ENCODE data around the gene PDGFB.

Gene PDGFB

DNA sequence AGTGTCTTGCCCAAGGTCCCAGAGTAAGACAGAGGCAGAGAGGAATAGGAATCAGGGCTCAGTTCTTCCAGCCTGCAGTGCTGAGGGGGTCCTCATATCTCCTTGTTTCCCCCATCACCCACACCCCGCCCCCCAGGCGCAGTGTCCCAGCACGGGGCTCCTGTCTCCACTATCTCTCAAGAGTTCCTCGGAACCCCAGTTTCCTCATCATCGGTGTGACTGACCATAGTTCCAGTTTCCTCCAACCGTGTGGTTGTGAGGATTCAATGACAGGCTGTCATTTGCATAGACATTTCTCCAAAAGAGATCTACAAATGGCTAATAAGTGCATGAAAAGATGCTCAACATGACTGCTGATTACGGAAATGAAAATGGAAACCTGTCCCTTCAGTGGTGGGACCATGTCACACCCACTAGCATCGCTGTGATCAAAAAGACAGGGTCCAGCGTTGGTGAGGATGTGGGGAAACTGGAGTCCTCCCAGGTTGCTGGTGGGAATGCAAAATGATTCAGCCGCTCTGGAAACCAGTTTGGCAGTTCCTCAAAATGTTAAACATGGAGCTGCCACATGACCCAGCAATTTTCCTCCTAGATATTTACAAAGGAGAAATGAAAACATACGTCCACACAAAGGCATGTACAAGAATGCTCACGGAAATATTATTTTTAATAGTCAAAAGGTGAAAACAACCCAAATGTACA is 31.8 kb upstream of the PDGFB start:
- peak; percentile 39 to 63 for DNase-seq

DNA sequence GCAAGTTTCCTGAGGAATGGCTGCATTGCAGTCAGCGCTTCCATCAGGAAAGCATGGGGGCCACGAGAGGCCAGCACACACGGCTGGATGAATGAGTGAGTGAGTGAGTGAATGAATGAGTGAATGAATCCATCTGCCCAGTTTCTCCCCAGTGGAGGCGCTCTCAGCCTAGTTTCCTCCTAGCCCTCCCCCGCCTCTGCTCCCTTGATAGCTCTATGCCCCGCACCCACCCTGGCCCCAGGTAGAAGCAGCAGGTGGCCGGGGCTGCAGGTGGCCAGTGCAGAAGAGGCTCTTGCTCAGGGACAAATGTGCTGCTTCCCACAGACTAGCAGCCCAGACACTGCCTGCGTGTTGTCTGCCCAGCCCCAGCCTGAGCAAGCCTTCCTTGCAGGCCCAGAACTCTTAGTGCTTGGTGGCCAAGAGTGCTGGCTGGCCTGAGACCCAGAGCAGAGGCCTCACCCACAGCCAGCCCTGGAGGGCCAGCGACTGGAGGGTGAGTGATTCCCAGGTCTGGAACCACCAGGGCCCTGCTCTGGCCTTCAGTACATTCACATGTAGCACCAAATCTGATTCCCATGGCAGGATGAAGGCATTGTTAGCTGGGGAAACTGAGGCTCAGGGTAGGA is 31.1 kb upstream of the PDGFB start:
- no peak for DNase-seq

DNA sequence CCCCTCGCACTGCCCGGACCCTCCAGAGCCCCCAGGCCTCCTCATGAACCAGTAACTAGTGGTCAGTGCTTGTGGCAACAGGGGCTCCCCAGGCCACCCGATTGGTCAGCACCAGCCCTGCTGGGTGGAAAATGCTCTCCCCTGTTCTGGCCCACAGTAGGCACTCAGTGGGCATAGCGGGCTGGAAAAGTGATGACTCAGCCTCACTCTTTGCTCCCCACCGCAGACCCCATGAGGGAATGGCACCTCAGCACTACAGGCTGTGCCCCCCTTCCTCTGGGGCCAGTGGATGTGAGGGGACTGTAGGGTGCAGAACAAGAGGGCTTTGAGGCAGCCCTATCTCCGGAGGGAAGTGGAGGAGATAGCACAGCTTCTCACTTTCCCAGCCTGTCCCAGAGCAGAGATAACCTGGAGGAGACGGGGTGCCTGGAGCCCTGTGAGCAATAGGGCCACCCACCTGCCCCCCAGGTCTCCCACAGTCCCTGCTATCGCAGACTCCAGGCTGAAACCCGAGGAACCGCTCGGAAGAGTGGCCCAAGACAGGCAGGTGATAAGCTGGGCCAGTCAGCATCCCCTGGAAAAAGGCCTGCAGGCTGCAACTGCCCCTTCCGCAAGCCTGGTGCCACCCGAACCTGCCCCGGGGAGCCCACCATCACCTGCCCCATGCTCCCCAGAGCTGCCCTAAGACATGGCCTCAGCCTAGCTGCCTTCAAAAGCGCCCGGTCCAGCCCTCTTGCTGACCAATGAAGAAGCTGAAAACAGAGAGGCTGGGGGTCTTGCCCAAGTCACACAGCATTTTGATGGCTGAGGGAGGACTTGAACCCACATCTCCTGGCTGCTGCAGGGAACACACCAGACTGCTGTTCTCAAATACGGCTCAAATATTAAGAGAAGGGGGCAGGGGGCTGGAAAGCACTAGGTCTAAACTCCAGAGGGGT is 29.4 kb upstream of the PDGFB start:
- no peak for DNase-seq

DNA sequence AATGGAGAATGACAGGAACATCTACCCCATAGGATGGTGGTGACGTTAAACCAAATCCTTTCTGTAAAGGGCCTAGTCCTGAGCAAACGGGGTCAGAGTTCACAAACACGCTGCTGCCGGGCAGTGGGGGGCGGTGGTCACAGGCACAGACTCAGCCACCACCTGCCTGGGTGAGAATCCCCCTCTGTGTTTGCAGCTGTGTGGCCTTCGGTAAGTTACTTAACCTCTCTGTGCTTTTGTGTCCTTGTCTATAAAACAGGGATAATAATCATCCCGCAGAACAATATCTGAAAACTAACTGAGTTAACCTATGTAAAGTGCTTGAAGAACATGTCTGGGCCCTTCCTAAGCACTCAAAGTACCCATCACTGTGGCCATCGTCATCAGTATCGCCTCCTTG is 26.0 kb upstream of the PDGFB start:
- no peak for DNase-seq

DNA sequence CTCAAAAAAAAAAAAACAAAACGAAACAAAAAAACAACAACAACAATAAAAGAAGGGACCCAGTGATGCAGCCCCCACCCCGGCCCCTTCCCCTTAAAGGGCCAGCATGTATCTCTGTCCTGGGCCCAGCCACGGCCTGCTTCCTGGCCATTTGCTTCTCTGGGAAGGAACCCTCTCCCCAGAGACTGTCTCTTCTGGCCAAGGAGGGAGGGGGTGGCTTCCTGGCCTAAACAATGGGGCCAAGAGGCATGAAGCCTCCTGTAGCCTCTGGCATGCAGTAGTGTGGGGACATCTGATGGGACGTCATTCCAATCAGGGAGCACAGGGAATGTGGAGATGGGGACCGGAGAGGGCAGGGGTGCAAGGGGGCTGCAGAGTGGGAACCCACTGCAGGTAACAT is 25.5 kb upstream of the PDGFB start:
- no peak for DNase-seq

DNA sequence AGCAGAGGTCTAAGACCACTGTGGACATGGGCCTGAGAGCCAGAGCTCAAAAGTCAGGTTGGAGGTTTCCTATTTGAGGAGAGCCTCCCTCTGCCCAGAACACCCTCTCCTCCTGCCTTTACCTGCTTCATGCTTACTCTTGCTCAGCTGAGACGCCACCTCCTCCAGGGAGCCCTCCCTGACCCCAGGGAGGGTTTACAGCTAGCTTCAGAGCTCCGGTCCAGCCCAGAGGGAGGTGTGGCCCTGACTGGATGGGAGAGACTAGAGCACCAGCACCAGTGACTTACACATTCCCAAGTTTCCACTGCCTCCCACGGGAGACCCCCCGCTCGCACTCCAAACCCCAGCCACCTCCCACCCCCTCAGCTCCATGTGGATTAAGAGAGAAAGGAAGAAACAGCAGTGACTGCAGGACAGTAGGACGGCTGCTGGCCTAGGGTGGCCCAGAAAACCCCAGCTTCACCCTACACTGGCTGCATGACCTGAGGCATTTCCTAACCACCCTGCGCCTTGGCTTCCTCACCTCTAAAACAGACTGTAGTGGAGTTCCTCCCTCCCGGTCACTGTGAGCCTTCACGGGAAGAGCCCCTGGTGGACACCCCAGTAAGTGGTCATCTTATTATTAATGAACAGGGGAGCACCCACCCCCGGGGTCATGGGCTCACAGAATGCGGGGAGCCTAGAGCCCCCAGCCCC is 24.5 kb upstream of the PDGFB start:
- DNase-seq: peak; percentile 6 to 60

DNA sequence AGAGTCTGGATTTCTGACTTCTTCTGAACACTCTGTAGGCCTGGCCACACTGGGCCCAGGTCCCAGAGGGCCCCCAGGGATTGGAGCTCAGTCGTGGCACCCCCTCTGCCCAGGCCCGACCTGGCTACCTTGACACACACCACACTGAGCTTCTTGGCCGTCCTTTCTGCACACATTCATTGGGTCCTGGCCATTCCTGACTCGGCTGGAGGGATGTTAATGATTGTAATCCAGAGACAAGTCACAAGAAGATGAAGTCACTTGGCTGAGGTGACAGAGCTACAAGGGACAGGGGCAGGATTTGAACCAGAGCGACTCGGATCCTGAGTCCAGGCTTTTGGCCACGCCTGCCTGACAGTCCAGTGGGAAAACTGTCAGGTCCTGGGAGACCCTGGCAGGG is 23.9 kb upstream of the PDGFB start:
- DNase-seq: peak in 1 of 2 donors; percentile 44

DNA sequence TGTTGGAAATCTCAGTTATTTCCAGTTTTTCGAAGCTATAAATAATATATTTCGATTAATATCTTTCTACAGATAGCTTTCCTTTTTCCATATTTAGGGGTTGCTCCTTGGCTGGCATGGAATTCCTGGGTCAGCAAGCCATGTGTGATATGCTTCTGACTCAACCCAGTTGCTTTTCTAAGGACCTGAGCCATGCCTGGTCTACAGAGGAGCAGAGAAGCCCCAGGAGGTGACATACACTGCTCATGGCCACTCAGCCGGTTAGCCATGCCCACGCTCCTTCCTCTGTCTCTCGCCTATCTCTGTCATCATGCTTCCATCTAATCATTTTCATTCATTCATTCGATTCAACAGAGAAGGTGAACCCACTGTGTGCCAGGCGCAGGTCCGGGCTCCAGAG is 23.2 kb upstream of the PDGFB start:
- no peak for DNase-seq

DNA sequence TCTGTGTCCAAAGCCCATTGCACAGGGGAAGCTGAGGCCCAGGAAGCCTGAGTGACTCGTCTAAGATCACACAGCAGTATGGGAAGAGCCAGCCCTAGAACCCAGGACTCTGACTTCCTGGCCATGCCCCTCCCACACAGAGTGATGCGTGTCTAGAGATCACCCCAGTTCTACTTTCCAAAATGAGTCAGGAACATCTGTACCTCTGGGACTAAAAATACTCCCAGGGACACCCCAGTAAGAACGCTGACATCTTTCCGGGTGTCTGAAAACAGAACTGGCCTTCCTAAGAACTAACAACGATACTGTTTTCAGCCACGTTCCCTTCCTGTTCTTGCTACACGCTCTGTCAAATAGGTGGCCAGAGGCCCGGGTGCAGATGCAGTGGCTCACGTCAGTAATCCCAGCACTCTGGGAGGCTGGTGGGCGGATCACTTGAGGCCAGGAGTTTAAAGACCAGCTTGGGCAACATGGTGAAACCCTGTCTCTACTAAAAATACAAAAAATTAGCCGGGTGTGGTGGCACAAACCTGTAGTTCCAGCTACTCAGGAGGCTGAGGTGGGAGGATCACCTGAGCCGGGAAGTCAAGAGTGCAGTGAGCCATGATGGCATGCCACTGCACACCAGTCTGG is 21.7 kb upstream of the PDGFB start:
- peak; percentile 85 to 94 for DNase-seq

DNA sequence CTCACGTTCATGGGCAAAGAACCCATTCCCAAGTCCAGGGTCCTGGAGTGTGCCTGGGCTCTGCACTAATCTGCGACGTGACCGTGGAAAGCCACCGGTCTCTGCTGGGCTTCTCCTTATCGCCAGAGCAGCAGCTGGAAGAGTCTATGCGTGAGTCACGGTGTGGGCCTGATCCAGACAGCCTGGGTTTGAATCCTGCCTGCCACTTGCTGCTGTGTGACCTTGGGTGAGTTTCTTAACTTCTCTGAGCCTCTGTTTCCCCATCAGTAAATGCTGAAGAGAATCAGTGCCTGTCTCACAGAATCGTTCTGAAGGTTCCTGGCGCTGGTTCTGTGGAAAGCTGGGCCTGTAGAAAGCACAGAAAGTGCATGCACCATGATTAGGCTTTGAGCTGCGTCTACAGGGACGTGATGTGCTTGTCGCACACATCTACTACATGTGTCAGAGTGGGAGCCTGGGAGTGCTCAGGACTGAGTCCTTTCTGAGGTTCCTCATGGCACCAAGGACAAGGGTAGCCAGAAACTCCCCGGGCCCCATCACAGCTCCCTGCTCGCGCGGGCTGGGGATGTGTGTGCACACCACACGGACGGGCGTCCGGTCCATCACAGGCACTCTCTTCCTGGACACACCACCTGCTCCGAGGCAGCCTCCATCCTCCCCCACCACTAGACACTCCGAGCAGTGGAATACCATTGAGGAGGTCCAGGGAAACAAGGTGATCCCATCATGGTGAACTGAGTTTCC is 20.5 kb upstream of the PDGFB start:
- DNase-seq: no peak

DNA sequence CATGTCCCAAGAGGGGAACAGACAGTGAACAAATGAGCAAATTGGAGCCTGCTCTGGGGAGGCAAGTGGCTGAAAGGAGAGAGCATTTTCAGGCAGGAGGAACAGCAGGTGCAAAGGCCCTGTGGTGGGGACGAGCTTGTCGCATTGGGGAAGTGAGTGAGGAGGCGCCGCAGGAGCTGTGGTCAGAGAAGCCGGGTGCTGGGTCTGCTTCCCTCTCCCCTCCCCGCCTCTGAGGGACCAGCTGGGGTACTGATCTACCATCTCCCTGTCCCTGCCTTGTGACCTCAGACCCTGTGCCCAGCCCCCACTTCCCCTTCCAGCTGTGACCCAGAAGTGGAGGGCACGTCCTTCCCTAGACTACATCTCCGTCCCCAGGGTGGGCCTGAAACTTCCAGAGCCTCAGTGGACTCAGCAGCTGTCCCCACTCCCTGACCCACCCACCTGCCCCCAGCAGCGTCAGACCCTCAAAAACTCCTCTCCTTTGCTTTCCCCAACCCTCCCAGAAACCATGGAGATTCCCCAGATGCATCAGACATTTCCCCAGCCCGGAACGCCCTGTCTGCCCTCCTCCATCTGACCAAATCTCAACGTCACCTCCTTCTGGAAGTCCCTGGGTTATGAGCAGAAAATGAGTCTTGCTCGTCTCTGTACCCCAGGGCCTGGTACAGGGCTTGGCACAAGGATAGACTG is 19.7 kb upstream of the PDGFB start:
- peak; percentile 73 to 88 for DNase-seq

DNA sequence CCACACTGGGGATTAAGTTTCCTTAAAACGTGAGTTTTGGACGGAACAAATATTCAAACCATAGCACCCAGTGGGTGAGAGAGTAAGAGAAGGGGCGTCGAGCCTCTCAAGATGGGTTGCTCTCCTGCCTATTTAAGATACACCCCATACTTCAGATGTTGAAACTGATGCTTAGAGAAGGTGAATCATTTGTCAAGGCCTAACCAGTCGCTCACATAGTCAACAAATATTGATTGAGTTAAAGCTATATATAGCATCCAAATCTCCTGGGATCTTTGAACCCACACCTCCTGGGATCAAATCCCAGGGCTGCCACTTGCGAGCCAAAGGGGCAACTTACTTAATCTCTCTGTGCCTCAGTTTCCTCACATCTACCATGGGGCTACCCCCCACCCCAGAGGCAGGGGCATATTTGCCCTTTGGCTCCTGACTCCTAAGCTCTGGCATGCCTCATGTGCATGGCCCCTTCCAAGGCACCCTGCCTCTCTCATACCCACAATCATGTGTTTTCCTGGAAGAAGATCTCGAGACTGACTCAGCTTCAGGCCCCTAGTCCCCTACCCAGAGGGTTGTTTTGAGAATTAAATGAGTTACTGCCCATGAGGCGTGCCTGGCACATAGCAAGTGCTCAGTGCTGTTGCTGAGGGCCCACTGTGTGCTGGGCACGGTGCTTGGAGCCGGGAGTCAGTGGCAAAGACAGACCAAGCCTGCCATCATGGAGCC is 19.0 kb upstream of the PDGFB start:
- DNase-seq: no peak

DNA sequence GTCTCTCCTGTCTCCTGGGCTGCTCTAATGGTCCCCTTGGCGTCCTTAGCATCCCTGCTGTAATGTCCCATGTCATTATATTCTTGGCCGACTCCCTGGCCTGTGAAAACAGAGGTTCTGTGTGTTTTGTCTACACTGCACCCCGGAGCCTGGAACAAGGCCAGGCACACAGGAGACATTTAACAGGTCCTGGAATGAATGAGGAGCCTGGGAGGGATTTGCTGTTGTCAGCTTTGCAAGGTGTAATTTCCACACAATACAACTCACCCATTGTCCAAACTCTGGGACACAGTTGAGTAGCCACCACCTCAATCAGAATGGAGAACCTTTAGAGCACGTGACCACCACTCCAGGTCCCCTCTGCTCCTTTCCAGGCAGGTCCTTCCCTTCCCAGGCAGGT is 14.9 kb upstream of the PDGFB start:
- no peak for DNase-seq

DNA sequence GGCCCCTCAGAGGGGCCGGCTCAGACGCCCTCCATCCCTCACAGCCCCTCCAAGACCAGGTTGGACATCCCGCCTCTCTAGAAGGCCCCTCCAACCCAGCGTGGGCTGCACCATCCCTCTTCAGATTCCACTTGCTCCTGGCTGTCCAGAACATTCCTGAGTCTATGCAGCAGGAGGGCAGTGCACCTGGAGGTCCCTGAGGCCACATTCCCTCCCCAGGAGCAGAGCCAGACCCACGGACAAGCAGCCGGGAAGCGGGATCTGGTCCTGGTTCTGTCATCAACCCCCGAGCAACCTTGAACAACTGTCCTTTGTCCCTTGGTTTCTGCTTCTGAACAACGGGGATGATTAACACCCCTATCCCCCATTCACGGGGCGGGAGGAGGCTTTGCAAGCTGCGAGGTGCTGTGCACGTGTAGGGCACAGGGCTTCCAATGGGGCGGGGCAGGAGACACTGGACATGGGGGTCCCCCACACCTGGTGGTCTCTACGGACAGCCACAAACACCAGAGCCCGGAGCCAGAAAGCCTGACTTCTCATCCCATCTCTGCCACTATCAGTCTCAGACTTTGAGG is 13.2 kb upstream of the PDGFB start:
- DNase-seq: no peak

DNA sequence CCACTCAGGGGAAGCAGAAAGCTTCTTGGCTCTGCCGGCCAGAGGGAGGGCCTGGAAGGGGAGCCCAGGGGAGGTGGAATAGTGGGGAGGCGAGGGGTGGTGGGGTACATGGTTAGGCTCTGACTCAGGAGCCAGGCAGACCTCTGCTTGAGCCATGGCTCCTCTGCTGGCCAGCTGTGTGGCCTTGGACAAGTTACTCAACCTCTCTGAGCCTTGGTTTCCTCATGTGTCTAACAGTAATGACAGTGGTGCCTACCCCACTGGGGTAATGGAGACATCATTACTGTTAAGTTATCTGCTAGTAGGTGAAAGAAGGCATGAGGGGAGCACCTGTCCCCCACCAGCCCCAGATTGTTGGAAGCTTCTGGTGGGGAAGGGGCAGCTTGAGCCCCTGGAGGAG is 12.2 kb upstream of the PDGFB start:
- DNase-seq: no peak

DNA sequence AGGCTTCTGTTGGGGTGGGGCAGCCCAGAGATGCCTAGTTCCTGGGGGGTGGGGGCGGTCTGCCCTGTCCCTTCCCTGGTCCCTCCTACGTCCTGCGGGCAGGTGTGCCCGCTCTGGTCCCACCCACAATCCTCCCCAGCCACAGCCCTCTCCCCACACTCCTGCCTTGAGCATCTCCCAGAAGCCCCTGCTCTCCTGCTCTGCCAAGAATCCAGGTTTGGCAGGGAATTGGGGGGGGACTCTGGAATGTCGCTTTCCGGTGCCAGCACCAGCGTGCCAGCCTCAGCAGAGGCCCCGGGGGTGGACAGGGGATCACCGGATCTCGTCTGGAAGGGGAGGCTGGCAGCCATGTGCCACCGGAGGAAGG is 11.4 kb upstream of the PDGFB start:
- DNase-seq: no peak

DNA sequence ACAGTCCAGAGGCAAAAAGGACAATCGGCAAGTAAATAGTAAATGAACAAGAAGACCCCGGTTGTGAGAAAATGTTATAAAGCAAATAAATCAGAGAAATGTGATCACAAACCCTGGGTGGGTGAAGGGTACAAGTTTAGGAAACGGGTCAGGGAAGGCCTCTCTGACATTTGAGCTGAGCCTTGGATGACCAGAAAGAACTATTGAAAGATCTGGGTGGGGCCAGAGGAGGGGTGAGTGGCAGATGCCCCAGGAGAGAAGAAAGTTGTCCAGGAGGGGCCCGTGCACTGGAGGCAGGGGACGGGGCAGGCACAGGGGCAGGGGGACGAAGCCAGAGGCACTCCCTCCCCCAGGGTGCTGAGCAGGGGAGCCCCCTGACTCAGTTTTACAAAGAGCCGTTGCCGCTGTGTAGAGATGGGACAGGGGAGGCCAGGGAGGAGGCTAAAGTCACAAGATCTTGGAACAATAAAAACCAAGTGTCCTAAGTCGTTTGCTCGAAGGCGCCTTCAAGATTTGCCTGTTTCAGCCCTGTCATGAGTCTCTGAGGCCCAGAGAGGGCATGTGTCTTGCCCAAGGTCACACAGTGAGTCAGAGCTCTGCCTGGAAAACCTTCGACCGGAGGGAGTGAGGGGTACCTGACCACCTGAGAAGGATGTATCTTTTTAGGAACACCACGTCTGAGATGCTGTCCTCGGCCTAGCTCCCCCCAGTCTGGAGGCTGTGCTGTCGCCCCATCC is 10.8 kb upstream of the PDGFB start:
- no peak for DNase-seq

DNA sequence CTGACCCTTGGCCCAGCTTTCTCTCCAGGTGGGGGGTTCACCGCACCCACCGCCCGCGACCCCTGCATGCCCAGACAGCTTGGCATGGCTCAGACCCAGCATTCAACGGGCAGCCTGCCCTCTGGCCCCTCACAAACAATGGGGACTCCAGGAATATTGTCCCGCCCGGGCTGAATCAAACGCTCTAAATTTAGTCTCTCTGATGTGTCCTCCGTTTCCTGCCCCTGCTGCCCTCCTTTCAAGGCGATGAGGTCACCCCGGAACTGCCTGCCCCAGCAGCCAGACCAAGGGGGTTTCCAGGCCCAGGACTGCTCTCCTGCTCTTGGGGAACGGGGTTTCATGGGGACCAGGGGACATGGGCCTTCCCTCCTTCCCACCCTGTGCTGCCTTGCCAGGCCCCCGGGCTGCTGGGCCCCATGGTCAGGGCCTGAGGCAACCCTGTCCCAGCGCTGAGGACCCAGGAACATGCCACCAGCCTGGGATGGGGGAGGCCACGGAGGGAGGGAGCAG is 10.1 kb upstream of the PDGFB start:
- DNase-seq: peak in 1 of 2 donors; percentile 57

DNA sequence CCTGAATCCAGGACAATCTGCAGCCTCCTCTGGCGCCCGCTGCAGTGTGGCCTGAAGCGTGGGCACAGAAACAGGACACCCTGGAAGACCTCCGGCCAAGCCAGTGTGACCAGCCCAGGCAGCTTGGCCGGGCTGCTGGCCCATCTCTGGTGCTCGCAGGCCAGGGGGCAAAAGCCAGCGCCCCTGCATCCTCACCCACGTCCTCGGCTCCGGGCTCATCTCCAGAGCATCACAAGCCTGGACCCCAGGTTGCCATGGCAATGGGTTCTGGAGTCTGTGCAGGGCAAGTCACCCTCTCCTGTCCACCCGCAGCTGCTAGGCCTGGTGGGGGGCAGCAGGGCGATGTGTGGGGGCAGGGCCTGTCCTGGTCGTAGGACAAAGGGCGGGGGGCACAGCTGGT is 9.3 kb upstream of the PDGFB start:
- no peak for DNase-seq
